ENCODE results near the gene PSMD12. TPM values are rescaled to one million over a fixed set of nuclear protein-coding genes. Genes with fewer than 3 reads are reported as not detected.

The PSMD12 gene
- total RNA-seq, 1 experiment from 2014 or later: 90.5 TPM

- Histone ChIP-seq H2BK15ac (ENCODE audit: low read depth, low read length) (no peak overlapping the region), H2BK12ac (ENCODE audit: insufficient read length, low read depth, low read length) (no peak overlapping the region), H4K8ac (replicated peaks; ENCODE audit: insufficient read length, low read depth, low read length) (no peak overlapping the region), H3K23me2 (ENCODE audit: insufficient read length, low read depth, low read length, poor library complexity, severe bottlenecking) (no peaks in the 10 kb centered on the region), H3K27me3 (ENCODE audit: insufficient read depth, low read length) (no peaks in the 10 kb centered on the region), H2AFZ (ENCODE audit: low read length) (no peak overlapping the region), H2BK5ac (ENCODE audit: insufficient read length, low read length) (no peak overlapping the region), H3K18ac (ENCODE audit: insufficient read length, low read depth, low read length) (no peak overlapping the region), H3K4ac (ENCODE audit: low read depth, low read length) (no peak overlapping the region), H2BK20ac (ENCODE audit: low read depth, low read length, poor library complexity, severe bottlenecking) (no peak overlapping the region), H3K79me1 (ENCODE audit: insufficient read depth, low read depth, low read length, poor library complexity, severe bottlenecking) (peaks cover 12% of the 10 kb centered on the region), H3T11ph (ENCODE audit: low read length) (no peak overlapping the region), H3K4me1 (ENCODE audit: insufficient read depth, low read length) (no peaks in the 10 kb centered on the region), H4K20me1 (ENCODE audit: control insufficient read depth, insufficient read depth, insufficient read length) (no peaks in the 10 kb centered on the region), H3K79me2 (ENCODE audit: insufficient read depth, low read length) (peaks cover 6% of the 10 kb centered on the region; the same call in 1 of the 2 replicates), H3K9ac (ENCODE audit: extremely low read depth, insufficient read length, low read length) (no peak overlapping the region), H2AK5ac (ENCODE audit: insufficient read length, low read length) (no peak overlapping the region), H4K5ac (ENCODE audit: insufficient read length, low read depth, low read length) (no peak overlapping the region), H3K23ac (ENCODE audit: insufficient read length, low read depth, low read length) (no peak overlapping the region), H3K14ac (ENCODE audit: insufficient read depth, low read length) (no peak overlapping the region), H2BK120ac (ENCODE audit: low read depth, low read length, poor library complexity, severe bottlenecking) (no peak overlapping the region), H3K4me2 (ENCODE audit: insufficient read depth, insufficient read length, low read length) (no peak overlapping the region), H4K91ac (ENCODE audit: insufficient read length, low read depth, low read length) (no peak overlapping the region), H3K56ac (ENCODE audit: insufficient read length, low read depth, low read length) (no peak overlapping the region), H3K27ac (ENCODE audit: insufficient read length, low read depth, low read length) (no peak overlapping the region), H3K9me3 (ENCODE audit: control insufficient read depth, low read depth, low read length) (no peaks in the 10 kb centered on the region)
- DNase-seq: no peak
- H3K4me1 Mint-ChIP-seq: peaks cover 3 to 4% of the 10 kb centered on the region in 2 experiments; a peak in 2 of 4 replicates
- H3K9me3 Mint-ChIP-seq: peaks cover 6 to 18% of the 10 kb centered on the region in 2 experiments; a peak in 2 of 5 replicates
- no peaks in the 10 kb centered on the region for H3K27me3 Mint-ChIP-seq (ENCODE audit: low read depth)
- TF ChIP-seq CTCF (conservative IDR thresholded peaks at IDR 0.05): no peak
- peaks cover 11 to 20% (median 15%) of the 10 kb centered on the region in 3 experiments for H3K36me3 Mint-ChIP-seq (ENCODE audit: insufficient read depth in 1 of 3, low read depth in 3 of 3)
- WGBS (ENCODE audit: extremely low coverage, insufficient read length, low lambda C conversion rate): no CpG with 5 or more reads among the region's 4 CpGs
- no peak overlapping the region for H3K4me3 Mint-ChIP-seq
- H3K27ac Mint-ChIP-seq: no peak overlapping the region
Measured at GRCh38 chr17:67412032-67412431, 45.7 kb upstream of the PSMD12 start.

Data from H9 (cell line).